Measurements from ENCODE around the gene HIPK2.

Gene HIPK2

DNA sequence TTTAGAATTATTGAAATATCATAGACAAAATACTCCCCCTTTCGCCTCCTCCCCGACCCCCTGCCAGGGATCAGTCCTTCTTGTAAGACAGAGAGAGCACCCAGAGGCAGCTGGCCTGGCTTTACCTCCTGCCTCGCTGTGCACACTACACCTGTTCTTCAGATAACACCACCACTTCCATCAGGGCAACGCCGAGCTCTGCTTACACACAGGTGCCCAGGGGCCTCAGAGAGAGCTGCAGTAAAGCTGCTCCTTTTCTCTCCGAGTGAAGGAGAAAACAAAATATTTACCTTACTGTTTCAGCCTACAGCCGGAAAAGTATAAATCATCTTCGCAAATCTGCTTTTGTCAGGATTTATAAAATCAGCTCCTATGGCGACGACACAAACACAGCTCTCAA, 80.7 kb downstream of the HIPK2 start:
- CTCF ChIA-PET, result interaction anchor here (1.3 to 2.2 kb wide), 2 partner anchors 22 to 75 kb away, joined by 3 to 6 read pairs; no protein-coding TSS in a partner anchor
- TF ChIP-seq CTCF (IDR thresholded peaks at IDR 0.05; ENCODE audit: control extremely low read depth, extremely low read depth, low read depth, missing control alignments), result no peak
- no peak for DNase-seq (ENCODE audit: extremely low spot score)
- POLR2A ChIA-PET, result no interaction called here

DNA sequence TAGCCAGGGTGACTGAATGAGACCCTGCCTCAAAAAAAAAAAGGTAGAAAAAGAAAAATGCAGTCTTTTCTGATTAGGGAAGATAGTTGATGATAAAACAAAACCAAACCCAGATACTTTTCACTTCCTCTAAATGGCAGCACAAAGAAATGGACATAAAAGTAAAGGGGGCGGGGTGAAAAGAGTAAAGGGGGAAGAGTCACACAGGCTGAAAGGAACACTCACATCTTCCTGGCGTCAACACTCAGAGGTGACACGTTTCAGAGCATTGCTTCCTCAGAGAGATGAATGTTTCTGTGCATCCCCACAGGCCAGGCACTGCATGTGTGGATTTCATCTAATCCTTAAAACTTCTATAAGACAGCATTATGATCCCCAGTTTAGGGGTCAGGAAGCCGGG, 81.2 kb downstream of the HIPK2 start:
- POLR2A ChIA-PET, result no interaction called here
- TF ChIP-seq CTCF (IDR thresholded peaks at IDR 0.05; ENCODE audit: control extremely low read depth, extremely low read depth, low read depth, missing control alignments), result no peak
- CTCF ChIA-PET, result interaction anchor here (1.3 to 2.2 kb wide), 2 partner anchors 23 to 75 kb away, joined by 3 to 6 read pairs; no protein-coding TSS in a partner anchor
- peak; percentile 71 for DNase-seq (ENCODE audit: extremely low spot score)

- POLR2A ChIA-PET, result no interaction called here
- CTCF ChIA-PET, result interaction anchor here (0.9 to 2.1 kb wide), 2 partner anchors 11 to 48 kb away, joined by 3 to 7 read pairs; no protein-coding TSS in a partner anchor
- DNase-seq (ENCODE audit: extremely low spot score), result no peak
- no peak for TF ChIP-seq CTCF (IDR thresholded peaks at IDR 0.05; ENCODE audit: control extremely low read depth, extremely low read depth, low read depth, missing control alignments)
These were observed 82.2 kb downstream of the HIPK2 start for GRCh38 chr7:139695588-139695987.

DNA sequence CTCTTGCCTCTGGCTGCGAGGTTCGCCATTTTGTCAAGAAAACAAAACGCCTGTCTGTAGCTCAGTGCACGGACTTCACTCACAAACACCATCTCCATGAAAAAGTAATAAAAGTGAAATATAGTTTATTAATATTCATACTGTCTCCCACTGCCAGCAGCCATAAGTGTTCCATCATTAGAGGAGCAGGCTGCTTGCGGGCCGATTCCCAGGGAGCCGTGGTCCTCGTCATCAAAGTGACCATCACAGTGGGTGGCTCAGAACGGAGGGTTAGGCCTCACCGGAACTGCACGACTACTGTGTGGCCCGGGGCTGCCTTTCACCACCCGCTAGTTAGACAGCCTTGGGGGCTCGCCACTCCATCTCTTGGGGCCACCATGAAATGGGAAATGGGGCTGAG, 82.7 kb downstream of the HIPK2 start:
- TF ChIP-seq CTCF (IDR thresholded peaks at IDR 0.05; ENCODE audit: control extremely low read depth, extremely low read depth, low read depth, missing control alignments), result no peak
- ChIA-PET CTCF (interaction anchor here (0.9 to 2.1 kb wide), 2 partner anchors 10 to 48 kb away, joined by 3 to 7 read pairs; no protein-coding TSS in a partner anchor), POLR2A (no interaction called here)
- no peak for DNase-seq (ENCODE audit: extremely low spot score)

GRCh38 chr7:139694389-139694676, 83.5 kb downstream of the HIPK2 start:
- POLR2A ChIA-PET, result no interaction called here
- CTCF ChIA-PET, result interaction anchor here (2.1 kb wide), 1 partner anchor 10 kb away, joined by 7 read pairs; no protein-coding TSS in a partner anchor
- TF ChIP-seq CTCF (IDR thresholded peaks at IDR 0.05; ENCODE audit: control extremely low read depth, extremely low read depth, low read depth, missing control alignments), result no peak
- no peak for DNase-seq (ENCODE audit: extremely low spot score)

- no peak for DNase-seq (ENCODE audit: extremely low spot score)
- TF ChIP-seq CTCF (IDR thresholded peaks at IDR 0.05; ENCODE audit: control extremely low read depth, extremely low read depth, low read depth, missing control alignments), result no peak
- ChIA-PET CTCF (no interaction called here), POLR2A (no interaction called here)
These were observed 84.0 kb downstream of the HIPK2 start for GRCh38 chr7:139693651-139694388.

All from GM10248 (cell line).